Measurements from ENCODE around the gene ZNF292. TPM values are rescaled to one million over a fixed set of nuclear protein-coding genes. Genes with fewer than 3 reads are reported as not detected.

Gene ZNF292
- total and polyA plus RNA-seq, 10 of the 15 experiments (the other 5 are each of a cell fraction or from before 2014, with no cell fraction given): 11.1 to 57.6 (median 30.6) TPM

DNA sequence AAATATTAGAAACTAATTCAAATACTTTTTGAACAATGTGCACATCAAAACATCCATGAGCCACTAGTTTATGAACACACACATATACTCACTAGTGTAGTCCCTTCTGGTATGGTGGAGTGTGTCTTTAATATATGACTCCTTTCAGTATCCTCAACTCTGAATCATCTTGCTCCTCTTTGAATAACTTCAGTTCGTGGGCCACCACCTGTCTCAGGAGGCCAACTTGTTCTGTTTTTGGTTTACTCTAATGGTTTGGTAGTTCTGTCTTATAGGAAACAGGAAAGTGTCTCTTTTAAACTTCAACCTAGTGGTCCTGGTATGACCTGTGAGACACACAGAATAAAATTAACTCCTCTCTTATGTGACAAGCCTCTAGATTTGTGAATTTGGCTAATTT lies 55.6 kb downstream of the ZNF292 start (continued):
- no peak for TF ChIP-seq CBX3 (IDR thresholded peaks at IDR 0.05; ENCODE audit: borderline replicate concordance, low read depth)
- TF ChIP-seq ZNF217 (IDR thresholded peaks at IDR 0.05): no peak

- no peaks in the 10 kb centered on the region for H3K9me3 ChIP-seq (replicated peaks; ENCODE audit: control insufficient read depth, insufficient read depth, low read length)
- in situ Hi-C loops (cut with MboI) (no loop called here), intact Hi-C loops (cut with micrococcal nuclease; ENCODE audit: unreplicated experiment) (no loop called here)
- ChIA-PET CTCF (interaction anchor here (1.3 to 1.4 kb wide), 2 partner anchors 32 to 35 kb away, joined by 3 to 4 read pairs; no protein-coding TSS in a partner anchor), RAD21 (ENCODE audit: unreplicated experiment) (no interaction called here), SMC1A (ENCODE audit: uncharacterized antibody, unreplicated experiment) (interaction anchor here (3.0 kb wide), 1 partner anchor 56 kb away, joined by 9 read pairs; no protein-coding TSS in a partner anchor), POLR2A (interaction anchor here (0.7 to 1.0 kb wide), 3 partner anchors 9 to 57 kb away, joined by 3 read pairs; partner anchors contain the start of gene ZNF292)
- no peak overlapping the region for H3K9ac ChIP-seq (ENCODE audit: control insufficient read depth, insufficient read depth, low read length)
- no peak overlapping the region for H3K4me2 ChIP-seq (ENCODE audit: control insufficient read depth, insufficient read depth)
- H3K27ac ChIP-seq (ENCODE audit: control insufficient read depth, insufficient read depth): no peak overlapping the region
- peaks cover 34% of the 10 kb centered on the region for H3K4me1 ChIP-seq (ENCODE audit: control insufficient read depth, insufficient read depth, low read length)
- no peak overlapping the region for H2AFZ ChIP-seq (ENCODE audit: control insufficient read depth, low read depth, low read length)
- no peak for TF ChIP-seq SUPT20H (IDR thresholded peaks at IDR 0.05; ENCODE audit: borderline replicate concordance, control insufficient read depth, low read depth, low read length)
- TF ChIP-seq ZBED1 (IDR thresholded peaks at IDR 0.05; ENCODE audit: borderline replicate concordance): no peak
- TF ChIP-seq SREBF1 (IDR thresholded peaks at IDR 0.05; ENCODE audit: low read length): no peak
- no peak for TF ChIP-seq NR2C1 (IDR thresholded peaks at IDR 0.05)
- TF ChIP-seq POLR2AphosphoS5 (IDR thresholded peaks at IDR 0.05; ENCODE audit: low read length): no peak
- TF ChIP-seq IRF3 (IDR thresholded peaks at IDR 0.05): no peak
- H3K4me3 ChIP-seq: no peak overlapping the region
- BruUV-seq (replicated peaks): no TSS peak
- FAIRE-seq (no peak), ATAC-seq (no peak), DNase-seq (ENCODE audit: low read depth, low spot score) (no peak)
- H3K79me2 ChIP-seq (ENCODE audit: control insufficient read depth, insufficient read depth, low read length): peaks cover 80% of the 10 kb centered on the region
- H3K36me3 ChIP-seq (ENCODE audit: control insufficient read depth in 2 of 2, insufficient read depth in 2 of 2, low read length in 1 of 2): peaks cover 2 to 9% of the 10 kb centered on the region in 2 experiments; a peak in 3 of 4 replicates
- H3K27me3 ChIP-seq (replicated peaks in 1 of 2; ENCODE audit: control insufficient read depth in 2 of 2, insufficient read depth in 2 of 2, low read length in 1 of 2): no peaks in the 10 kb centered on the region
- H4K20me1 ChIP-seq (ENCODE audit: control insufficient read depth, insufficient read depth): peaks cover 8% of the 10 kb centered on the region; the same call in 1 of the 2 replicates
Measured at GRCh38 chr6:87212596-87212995, 57.2 kb downstream of the ZNF292 start.
